ENCODE results near the gene RIMS4. TPM values are rescaled to one million over a fixed set of nuclear protein-coding genes. Genes with fewer than 3 reads are reported as not detected.

RIMS4 gene
- total RNA-seq, 4 donors from 2014 or later: 1.1 to 5.6 (median 1.9) TPM; not detected in 1

GRCh38 chr20:44776980-44777379 is 33.4 kb downstream of the RIMS4 start:
- Histone ChIP-seq H3K4me3 (no peak overlapping the region), H3K9me3 (no peaks in the 10 kb centered on the region), H3K4me1 (no peaks in the 10 kb centered on the region), H3K27ac (no peak overlapping the region), H3K27me3 (peaks cover 18% of the 10 kb centered on the region), H3K36me3 (no peaks in the 10 kb centered on the region)
- in situ Hi-C loops (cut with MboI; ENCODE audit: low pct_ligation_motif_present in 1 of 4, low pct_unique_long_range_greater_than_20kb in 1 of 4, low sequenced_read_pairs in 3 of 4): no loop called here
- TF ChIP-seq POLR2A (IDR thresholded peaks at IDR 0.05) (no peak), EP300 (IDR thresholded peaks at IDR 0.05; ENCODE audit: low read depth) (no peak), POLR2AphosphoS5 (IDR thresholded peaks at IDR 0.05) (no peak)
- TF ChIP-seq, protein P1, sequence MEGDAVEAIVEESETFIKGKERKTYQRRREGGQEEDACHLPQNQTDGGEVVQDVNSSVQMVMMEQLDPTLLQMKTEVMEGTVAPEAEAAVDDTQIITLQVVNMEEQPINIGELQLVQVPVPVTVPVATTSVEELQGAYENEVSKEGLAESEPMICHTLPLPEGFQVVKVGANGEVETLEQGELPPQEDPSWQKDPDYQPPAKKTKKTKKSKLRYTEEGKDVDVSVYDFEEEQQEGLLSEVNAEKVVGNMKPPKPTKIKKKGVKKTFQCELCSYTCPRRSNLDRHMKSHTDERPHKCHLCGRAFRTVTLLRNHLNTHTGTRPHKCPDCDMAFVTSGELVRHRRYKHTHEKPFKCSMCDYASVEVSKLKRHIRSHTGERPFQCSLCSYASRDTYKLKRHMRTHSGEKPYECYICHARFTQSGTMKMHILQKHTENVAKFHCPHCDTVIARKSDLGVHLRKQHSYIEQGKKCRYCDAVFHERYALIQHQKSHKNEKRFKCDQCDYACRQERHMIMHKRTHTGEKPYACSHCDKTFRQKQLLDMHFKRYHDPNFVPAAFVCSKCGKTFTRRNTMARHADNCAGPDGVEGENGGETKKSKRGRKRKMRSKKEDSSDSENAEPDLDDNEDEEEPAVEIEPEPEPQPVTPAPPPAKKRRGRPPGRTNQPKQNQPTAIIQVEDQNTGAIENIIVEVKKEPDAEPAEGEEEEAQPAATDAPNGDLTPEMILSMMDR (IDR thresholded peaks at IDR 0.05): no peak
- WGBS, 2 donors (ENCODE audit: low coverage in 1 of 2): 24 to 26% methylated on average over 7 of the region's 7 CpGs
- intact Hi-C loops (cut with DNase I; ENCODE audit: low total_unique reads): no loop called here
- DNase-seq: no peak

GRCh38 chr20:44773070-44773829 is 37.1 kb downstream of the RIMS4 start:
- H3K4me1 ChIP-seq: no peaks in the 10 kb centered on the region
- TF ChIP-seq, protein P1 (IDR thresholded peaks at IDR 0.05): no peak
- TF ChIP-seq POLR2A (IDR thresholded peaks at IDR 0.05) (no peak), POLR2AphosphoS5 (IDR thresholded peaks at IDR 0.05) (no peak), EP300 (IDR thresholded peaks at IDR 0.05; ENCODE audit: low read depth) (no peak)
- H3K27ac ChIP-seq: no peak overlapping the region
- no peak overlapping the region for H3K4me3 ChIP-seq
- WGBS, 2 donors (ENCODE audit: low coverage in 1 of 2): 55 to 60% methylated on average over 1 to 10 of the region's 10 CpGs
- no peaks in the 10 kb centered on the region for H3K36me3 ChIP-seq
- H3K27me3 ChIP-seq: peaks cover 28% of the 10 kb centered on the region
- intact Hi-C loops (cut with DNase I; ENCODE audit: low total_unique reads) (no loop called here), in situ Hi-C loops (cut with MboI; ENCODE audit: low pct_ligation_motif_present in 1 of 4, low pct_unique_long_range_greater_than_20kb in 1 of 4, low sequenced_read_pairs in 3 of 4) (no loop called here)
- H3K9me3 ChIP-seq: no peaks in the 10 kb centered on the region
- no peak for DNase-seq

DNA sequence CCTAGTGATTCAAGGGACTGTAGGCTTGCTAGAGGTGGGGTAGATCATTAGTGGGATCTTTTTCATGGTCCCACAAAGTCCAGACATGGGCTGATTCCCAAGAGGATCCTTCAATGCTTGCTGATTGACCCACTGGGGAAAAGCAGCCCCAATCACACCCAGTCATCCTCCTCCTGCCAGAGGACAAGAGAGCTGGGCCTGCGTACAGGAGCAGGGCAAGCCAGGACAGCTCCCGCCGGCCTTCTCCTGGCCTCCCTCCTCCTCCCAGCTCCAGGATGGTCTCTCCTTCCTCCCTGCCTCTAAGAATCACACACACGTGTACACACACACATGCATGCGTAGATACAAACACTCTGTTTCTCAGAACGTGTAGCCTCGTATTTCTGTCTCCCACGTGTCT is 37.7 kb downstream of the RIMS4 start:
- no peak overlapping the region for H3K4me3 ChIP-seq
- no peak for TF ChIP-seq EP300 (IDR thresholded peaks at IDR 0.05; ENCODE audit: low read depth)
- DNase-seq: no peak
- no peak overlapping the region for H3K27ac ChIP-seq
- in situ Hi-C loops (cut with MboI; ENCODE audit: low pct_ligation_motif_present in 1 of 4, low pct_unique_long_range_greater_than_20kb in 1 of 4, low sequenced_read_pairs in 3 of 4): no loop called here
- intact Hi-C loops (cut with DNase I; ENCODE audit: low total_unique reads): no loop called here
- 63 to 76% methylated on average over 3 to 8 of the region's 8 CpGs for WGBS, 2 donors (ENCODE audit: low coverage in 1 of 2)
- H3K4me1 ChIP-seq: no peaks in the 10 kb centered on the region
- no peaks in the 10 kb centered on the region for H3K9me3 ChIP-seq
- H3K36me3 ChIP-seq: no peaks in the 10 kb centered on the region
- peaks cover 28% of the 10 kb centered on the region for H3K27me3 ChIP-seq

DNA sequence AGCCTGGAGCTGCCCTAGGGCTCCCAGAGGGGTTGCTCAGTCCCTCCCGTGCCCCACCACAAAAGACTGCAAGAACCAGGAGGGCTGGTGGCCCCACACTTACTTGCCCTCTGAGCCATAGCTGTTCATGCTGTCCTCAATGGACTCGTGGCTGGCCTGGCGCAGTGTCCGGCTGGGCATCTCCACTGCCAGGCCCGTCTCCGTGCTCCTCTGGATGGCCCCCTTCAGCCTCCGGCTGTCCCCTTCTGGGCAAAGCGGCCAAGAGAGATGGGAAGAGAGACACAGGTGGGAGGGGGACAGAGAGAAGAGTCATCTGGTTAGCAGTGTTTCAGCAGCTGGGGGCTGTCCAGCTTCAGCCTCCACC is 39.2 kb downstream of the RIMS4 start:
- no peak for TF ChIP-seq EP300 (IDR thresholded peaks at IDR 0.05; ENCODE audit: low read depth)
- no peak for TF ChIP-seq POLR2AphosphoS5 (IDR thresholded peaks at IDR 0.05)
- TF ChIP-seq, protein P1 (IDR thresholded peaks at IDR 0.05): no peak
- no peak for TF ChIP-seq POLR2A (IDR thresholded peaks at IDR 0.05)
- in situ Hi-C loops (cut with MboI; ENCODE audit: low pct_ligation_motif_present in 1 of 4, low pct_unique_long_range_greater_than_20kb in 1 of 4, low sequenced_read_pairs in 3 of 4) (no loop called here), intact Hi-C loops (cut with DNase I; ENCODE audit: low total_unique reads) (no loop called here)
- Histone ChIP-seq H3K36me3 (no peaks in the 10 kb centered on the region), H3K9me3 (no peaks in the 10 kb centered on the region), H3K4me1 (no peaks in the 10 kb centered on the region), H3K27ac (no peak overlapping the region), H3K27me3 (peaks cover 33% of the 10 kb centered on the region), H3K4me3 (no peak overlapping the region)
- no peak for DNase-seq
- 87 to 90% methylated on average over 2 to 8 of the region's 8 CpGs for WGBS, 2 donors (ENCODE audit: low coverage in 1 of 2)
